GM12872 (cell line): ENCODE results near the gene WWC2.

Experiments
- CTCF ChIP-seq: IDR thresholded peaks from 3 replicates; pipeline ENCODE4 v1.5.1; 2011; ENCODE audit warnings: low read depth, mild to moderate bottlenecking, low read length, moderate library complexity; ENCODE audit not compliant: insufficient read depth

WWC2 gene

GRCh38 chr4:183124228-183124627 is 25.2 kb downstream of the WWC2 start:
- no peak for TF ChIP-seq CTCF

- no peak for TF ChIP-seq CTCF
Observed at GRCh38 chr4:183124865-183125264, 25.8 kb downstream of the WWC2 start.

GRCh38 chr4:183129125-183129524 is 30.1 kb downstream of the WWC2 start:
- no peak for TF ChIP-seq CTCF

- no peak for TF ChIP-seq CTCF
Observed at GRCh38 chr4:183129675-183130074, 30.6 kb downstream of the WWC2 start.

- TF ChIP-seq CTCF, result no peak
Observed at GRCh38 chr4:183130328-183131155, 31.5 kb downstream of the WWC2 start.

- TF ChIP-seq CTCF, result no peak
Observed at GRCh38 chr4:183132081-183132480, 33.0 kb downstream of the WWC2 start.

- TF ChIP-seq CTCF, result no peak
Observed at GRCh38 chr4:183132865-183133264, 33.8 kb downstream of the WWC2 start.
